ENCODE results near the gene TBK1.
"Not testable (repeated sequence)": the region's sequence is repeated elsewhere in the genome, so short reads cannot be mapped to it uniquely, and the experiment has no call there.

GRCh38 chr12:64542409-64543047 lies 90.6 kb downstream of the TBK1 start:
- not testable (repeated sequence) for TF ChIP-seq CTCF, POLR2A (IDR thresholded peaks at IDR 0.05)
